ENCODE data around the gene MYO10.
"Not testable (repeated sequence)": the region's sequence is repeated elsewhere in the genome, so short reads cannot be mapped to it uniquely, and the experiment has no call there.

The MYO10 gene

DNA sequence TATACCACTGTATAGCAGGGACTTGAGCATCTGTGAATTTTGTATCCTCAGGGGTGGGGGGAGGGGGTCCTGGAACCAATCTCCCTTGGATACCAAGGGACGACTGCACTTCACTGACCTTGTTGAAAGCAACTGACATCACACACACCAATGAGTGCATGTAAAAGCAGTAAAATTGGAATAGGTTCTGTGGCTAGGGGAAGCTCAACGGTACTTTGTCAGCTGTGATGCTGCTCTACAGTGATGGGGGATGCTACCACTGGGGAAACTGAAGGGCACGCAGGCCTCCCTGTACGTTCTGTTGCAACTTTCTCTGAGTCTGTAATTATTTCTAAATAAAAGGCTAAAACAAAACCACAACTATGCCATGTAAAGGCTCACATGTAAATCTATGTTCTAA is 272.2 kb downstream of the MYO10 start:
- DNase-seq, result no peak

DNA sequence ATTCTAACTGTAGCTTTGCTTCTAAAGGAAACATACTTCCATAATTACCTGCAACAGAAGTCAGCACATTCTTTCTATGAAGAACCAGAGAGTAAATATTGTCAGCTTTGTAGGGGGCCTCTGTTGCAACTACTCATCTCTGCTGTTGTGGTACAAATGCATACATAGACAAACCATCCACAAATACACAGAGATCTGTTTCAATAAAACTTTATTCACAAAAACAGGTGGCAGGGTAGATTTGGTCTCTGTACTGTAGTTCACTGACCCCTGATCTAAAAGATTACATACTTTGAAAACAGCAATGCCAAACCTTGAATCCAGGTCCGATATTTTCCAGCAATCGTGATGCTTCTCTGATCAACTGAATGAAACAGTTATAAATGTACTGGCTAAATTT is 274.4 kb downstream of the MYO10 start:
- no peak for DNase-seq

DNA sequence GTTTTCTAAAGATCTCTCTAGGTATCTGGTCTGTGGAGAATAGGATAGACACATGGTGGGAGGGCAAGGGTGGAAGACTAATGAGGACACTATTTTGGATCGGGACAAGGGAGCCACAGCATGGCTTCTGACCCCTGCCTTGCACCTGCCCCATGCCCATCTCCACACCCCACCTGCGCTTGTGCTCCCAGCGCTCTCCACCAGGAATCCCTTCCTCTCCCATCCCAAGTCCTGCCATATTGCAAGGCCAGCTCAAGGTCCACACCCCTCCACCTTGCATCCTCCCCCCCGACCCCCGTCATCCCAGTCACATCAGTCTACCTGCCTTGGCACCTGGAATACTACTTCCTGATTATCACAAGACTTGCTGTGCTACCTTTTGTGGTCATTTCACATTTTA is 275.1 kb downstream of the MYO10 start:
- no peak for DNase-seq

DNA sequence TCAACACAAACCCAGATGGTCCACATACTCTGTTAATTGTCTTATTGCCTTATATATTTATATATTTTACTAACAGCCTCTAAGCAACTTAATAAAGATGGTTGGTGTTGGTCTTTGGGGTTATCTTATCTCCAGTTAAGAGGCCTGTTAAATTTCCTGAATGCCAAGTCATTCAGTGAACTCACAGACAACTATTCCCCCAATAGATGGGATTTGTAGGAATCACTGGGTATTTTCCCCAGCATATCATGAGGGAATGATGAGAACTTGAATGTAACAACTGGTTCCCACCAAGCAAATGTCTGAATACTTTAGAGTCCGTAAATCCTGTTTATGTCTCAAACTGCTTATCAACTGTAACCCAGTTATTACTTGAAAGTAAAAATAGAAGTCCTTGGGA is 276.6 kb downstream of the MYO10 start:
- DNase-seq, result no peak

DNA sequence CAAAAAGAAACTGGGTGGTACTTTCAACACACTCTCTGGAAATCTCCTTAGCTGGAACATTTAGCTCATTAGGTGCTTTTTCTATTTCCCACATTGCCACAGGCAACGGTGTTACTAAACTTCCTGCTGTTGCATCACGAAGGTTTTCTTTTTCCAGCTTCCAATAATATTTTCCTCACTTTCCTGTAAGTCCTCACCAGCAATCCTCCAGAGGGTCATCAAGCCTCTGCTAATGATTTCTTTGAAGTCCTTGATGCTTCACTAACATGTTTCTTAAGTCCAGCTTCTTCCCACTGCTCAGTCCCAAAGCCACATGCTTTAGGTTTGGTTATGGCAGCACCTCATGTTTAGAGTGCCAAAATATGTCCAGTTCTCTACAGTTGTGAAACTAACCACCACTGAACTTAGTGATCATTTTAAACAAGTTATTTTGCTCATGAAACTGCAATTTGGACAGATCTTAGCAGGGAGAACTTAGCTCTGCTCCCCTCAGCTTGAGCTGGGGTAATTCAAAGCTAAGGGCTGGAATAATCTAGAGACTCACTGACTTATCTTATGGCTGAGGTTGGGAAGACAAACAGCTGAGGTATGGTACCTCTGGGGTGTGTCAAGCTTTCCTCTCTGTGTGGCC is 279.4 kb downstream of the MYO10 start:
- no peak for DNase-seq

DNA sequence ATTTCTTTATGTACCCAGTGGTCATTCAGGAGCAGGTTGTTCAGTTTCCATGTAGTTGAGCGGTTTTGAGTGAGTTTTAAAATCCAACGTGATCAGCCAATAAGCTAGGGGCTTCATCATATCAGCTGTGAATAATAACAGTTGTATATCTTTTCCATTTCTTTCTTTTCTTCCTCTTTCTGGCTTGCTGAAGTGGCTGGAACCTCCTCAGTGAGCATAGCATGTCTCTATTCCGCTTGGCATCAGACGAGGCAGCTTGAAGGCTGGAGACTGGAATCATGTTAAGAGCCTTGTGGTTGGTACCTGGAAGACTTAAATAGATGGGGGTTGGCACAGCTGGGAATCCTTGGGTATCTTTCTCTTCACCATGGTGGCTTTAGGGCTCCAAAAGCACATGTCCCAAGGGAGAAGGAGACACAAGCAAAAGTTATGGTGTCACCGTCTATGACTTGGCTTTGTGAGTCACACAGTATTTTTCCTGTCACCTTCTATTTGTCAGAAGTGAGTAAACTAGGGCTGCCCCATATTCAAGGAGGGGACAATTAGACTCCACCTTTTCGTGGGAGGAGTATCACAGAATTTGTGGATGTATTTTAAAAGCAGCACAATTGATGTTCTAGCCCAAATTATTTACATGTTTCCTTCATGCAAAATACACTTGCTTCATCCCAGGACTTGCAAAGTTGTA is 281.3 kb downstream of the MYO10 start:
- no peak for DNase-seq

DNA sequence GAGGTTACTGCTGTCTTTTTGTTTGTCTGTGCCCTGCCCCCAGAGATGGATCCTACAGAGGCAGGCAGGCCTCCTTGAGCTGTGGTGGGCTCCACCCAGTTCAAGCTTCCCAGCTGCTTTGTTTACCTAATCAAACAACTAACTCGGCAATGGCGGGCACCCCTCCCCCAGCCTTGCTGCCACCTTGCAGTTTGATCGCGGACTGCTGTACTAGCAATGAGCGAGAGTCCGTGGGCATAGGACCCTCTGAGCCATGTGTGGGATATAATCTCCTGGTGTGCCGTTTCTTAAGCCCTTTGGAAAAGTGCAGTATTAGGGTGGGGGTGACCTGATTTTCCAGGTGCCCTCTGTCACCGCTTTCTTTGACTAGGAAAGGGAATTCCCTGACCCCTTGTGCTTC is 287.3 kb downstream of the MYO10 start:
- DNase-seq, result not testable (repeated sequence)

DNA sequence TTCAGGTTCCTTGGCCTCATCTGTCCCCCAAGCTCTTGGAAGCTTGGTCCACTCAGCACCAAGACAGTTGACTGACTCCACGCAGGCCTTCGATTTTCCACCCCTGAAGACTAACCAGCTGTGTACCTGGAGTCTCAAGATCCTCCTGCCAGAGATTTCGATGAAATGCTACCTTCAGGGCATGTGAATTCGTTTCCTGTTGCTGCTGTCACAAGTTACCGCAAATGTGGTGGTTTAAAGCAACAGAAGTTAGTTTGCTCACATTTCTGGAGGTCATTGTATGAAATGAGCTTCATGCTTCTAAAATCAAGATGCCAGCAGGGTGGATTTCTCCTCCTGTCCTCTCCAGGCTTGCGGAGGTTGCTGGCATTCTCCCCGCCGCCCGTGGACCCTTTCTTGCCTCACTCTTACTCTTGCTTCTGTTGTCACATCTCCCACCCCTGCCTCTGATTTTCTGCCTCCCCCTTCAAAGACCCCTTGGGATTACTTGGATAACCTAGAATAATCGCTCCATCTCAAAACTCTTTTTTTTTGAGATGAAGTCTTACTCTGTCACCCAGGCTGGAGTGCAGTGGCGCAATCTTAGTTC is 291.7 kb downstream of the MYO10 start:
- no peak for DNase-seq

DNA sequence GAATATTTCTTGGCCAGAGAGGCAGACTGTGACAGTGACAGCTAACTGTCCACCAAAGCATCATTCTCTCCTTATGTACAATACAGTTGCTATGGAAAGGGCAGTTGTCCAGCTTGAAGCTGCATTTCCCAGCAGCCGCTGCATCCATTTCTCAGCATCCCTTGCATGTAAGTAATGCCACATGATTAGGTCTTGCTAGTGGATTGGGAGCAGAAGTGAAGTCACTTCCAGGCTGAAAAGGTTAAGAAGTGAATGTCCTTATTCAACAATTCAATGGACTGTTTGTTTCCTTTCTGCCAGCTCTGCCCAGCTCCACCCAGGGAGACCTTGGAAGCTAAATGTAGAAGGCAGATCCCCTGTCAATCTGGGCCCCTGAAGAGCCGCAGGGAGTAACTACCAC is 293.2 kb downstream of the MYO10 start:
- DNase-seq, result no peak

DNA sequence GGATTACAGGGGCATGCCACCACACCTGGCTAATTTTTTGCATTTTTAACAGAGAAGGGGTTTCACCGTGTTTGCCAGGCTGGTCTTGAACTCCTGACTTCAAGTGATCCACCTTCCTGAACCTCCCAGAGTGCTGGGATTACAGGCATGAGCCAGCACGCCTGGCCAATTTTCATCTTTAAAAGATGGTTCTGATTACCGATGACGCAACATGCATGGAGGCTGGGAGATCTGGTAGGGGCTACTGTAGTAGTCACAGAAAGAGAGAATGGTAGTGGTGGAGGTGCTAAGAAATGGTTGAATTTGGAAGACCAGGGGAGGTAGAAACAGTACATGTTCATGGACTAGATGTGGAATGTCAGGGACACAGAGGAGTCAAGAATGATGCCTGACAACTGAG is 296.9 kb downstream of the MYO10 start:
- DNase-seq, result no peak

DNA sequence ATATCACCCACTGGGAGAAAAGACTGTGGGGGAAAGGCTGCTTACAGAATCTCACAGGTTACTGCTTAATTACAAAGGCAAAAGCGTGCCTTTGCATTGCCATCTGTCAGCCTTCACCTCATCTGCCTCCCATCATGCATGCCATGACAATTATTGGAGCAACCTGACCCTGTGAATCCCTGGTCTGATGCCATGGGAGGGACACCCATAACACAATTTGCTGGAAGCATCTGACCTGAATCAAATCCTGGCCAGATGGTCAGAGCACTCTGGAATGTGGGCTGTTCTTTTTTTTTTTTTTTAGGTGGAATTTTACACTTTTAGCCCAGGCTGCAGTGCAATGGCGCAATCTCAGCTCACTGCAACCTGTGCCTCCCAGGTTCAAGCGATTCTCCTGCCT is 307.7 kb downstream of the MYO10 start:
- no peak for DNase-seq

DNA sequence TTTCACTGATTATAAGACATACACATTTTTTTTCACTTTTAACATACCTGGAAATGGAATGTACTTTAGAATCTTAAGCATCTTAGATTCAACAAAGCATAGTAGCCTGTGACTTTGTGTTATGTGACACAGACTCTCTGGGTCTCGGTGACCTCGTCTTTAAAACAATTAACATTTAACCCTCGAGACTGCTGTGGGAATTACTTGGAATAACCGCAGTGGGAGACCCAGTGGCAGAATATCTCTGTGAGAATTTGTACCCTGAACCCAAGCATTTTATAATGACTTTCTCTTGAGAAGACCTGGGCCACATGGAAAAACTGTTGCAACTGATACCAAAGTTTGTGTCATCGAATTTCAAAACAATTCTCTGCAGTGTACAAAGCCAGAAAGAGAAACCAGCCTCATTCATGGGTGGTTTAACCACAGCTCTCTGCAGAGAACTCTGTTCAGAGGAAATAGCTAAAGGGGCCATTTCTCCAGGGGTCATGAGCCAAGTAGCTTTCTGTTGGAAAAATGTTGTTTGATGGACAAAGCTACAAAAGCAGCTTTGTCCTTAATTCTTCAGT is 309.3 kb downstream of the MYO10 start:
- no peak for DNase-seq

DNA sequence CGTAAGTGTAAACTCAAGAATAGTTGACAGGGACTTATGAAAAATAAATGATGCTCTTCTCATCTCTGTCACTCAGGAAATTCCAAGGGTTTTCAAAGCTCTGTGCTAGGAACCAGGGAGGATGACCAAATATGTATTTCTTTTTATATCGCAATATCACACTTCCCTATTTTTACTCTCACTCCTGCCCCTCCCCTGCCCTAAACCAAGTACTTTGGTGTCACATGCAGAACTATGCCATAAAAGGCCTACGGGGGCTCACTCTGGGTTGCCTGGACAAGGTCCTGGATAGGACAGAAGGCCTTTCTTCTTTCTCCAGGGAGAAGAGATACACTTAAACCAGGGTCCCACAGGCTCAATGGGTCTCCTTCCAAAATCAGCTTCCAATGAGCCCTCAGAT is 311.0 kb downstream of the MYO10 start:
- no peak for DNase-seq

DNA sequence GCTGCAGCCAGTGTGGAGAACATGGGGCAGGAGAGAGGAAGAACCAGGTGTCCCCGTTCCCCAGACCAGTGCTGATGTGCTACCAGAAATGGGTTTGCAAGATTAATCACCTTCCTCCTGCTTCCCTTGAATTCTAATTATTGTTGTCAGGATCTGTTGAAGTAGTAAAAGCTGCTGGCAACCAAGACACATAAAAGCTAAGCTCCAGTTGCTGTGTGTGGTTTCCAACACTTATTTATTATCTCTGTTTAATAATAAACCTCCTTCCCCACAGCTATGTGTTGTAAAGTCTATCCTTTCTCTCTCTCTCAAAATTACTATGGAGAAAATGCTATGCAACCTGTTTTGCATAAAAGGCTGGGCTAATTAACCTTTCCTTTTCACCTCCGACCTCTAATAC is 317.0 kb downstream of the MYO10 start:
- DNase-seq, result no peak

DNA sequence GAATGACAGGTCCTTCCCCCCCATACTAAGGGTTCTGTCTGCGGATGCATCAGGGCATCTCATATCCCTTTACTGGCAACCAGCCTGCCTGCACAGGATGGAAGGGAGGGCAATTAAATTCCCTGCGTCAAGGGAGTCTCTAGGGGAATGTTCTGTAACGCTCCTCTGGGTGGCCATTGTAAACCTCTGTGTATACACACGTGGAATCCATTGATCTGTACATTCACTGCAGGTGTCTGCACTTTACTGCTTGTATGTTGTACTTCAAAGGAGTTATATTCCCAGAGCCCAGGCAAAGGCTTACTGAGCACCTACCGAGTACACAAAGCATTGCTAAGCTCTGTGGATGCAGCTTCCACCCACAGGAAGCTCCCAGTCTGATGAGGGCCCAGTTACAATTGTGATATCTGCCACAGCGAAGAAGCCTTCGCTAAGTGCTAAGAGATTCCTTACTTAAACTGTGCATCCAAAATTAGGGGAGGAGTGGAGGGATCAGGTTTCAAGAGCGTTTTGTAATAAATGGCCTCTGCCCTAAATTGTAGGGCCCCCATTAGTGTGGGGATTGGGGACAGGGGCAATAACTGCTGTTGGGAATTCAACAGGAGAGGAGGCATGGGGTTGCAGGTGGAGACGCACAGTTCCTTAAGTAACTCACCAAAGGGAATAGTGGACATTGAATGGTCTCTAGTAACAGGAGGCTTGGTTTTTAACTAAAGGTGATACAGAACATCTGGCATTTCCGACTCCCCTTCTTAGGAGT is 317.8 kb downstream of the MYO10 start:
- DNase-seq, result no peak

DNA sequence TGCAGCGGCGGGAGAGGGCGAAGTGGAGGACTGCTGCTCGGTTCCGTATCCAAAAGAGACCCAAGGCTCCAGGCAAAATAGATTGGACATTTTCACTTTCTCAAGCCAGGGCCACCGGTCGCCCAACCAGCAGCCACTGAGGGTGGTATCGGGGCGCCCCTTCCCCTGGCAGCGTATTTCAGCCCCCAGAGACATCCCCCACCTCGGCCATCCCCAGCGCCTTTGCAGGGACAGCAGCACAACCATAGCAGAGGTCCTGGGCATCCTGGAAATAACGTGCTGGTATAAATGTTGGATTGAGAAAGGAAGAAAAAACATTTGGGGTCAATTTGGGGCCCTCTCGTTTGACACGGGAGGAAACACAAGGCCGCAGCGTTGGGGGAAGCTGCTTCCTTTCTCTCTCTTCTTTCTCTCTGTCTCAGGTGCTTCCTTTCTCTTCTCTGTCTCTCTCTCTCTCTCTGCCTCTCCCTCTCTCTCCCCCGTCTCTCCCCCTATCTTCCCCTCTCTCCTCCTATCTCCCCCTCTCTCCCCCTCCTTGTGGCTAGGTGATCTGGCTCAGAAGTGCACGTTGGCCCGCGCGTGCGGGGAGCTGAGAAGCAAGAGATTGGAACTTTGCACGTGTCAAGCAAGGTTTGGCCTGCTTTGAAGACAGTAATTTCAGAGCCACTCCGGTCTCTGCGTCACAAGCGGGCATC is 318.7 kb downstream of the MYO10 start:
- DNase-seq, result peak; percentile 69

DNA sequence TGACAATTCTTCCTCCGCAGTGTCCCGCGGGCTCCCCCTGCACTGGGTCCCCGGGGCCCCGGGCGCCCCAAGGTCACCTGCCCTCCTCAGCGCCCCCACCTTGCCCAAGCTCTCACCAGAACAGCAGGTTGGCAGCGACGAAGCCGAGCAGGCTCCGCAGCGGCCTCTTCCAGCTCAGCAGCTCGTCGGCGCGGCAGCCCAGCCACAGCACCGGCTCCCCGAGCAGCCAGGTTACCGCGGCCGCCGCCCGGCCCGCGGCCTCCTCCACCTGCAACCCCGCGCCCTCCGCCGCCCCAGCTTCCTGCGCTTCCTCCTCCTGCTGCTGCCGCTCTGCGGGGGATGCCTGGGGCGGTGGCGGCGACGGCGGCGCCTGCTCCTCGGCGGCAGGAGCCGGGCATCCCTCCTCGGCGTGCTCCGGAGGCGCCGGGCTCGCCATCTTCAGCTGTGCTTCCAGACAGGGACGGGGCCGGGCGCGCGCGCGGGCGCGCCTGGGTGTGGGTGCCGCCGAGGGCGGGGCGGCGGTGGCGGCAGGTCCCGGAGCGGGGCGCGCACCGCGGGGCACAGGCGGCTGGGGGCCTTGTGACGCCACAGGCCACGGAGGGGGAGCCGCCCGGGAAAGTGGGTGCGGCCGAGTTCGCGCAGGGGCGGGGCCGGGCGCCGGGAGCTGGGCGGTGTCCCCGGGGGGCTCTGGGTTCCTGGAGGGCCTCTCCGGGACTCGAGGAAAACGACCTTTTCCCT is 319.4 kb downstream of the MYO10 start, which contains the start of gene RETREG1:
Gene RETREG1 (minus strand): TSS at position 462 of the 738 bp plus-strand sequence. CDS start 26 bp downstream, at position 436.
- peak; percentile 90 for DNase-seq

DNA sequence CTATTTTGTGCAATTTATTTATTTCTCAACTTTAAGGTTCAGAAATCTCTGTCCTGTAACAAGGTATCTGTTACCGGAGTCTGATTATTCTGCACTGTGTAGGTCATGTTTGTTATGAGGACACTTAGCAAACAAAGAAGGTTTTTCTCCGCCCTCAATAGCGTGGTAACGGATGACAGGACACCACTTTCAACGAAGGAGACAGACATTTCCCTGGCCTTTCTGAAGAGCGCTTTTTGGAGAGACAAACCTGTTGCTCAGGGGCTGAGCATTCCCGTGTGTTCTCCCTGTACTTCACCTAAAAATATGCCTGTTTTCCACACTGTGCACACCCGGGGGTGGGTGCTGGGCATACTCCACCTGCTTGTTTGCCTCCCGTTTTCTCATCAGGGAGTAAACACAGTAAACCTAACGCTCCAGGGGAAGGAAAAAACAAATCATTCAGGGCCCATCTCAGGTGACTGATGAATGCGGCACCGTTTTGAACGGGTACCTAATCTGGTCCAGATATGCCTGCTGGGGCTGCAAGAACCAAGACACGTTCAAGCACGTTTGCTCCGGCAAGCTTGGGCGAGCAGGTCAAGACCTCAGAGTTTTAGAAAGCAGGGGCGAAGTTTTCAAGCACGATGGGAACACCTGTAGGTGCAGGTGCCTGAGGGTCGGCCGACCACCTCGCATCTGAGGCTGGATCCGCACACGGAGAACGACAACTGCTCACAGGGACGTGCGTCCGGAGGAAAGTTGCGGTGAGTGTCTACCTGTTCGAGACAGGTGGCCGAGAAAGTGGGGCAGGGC is 320.1 kb downstream of the MYO10 start:
- DNase-seq, result no peak

DNA sequence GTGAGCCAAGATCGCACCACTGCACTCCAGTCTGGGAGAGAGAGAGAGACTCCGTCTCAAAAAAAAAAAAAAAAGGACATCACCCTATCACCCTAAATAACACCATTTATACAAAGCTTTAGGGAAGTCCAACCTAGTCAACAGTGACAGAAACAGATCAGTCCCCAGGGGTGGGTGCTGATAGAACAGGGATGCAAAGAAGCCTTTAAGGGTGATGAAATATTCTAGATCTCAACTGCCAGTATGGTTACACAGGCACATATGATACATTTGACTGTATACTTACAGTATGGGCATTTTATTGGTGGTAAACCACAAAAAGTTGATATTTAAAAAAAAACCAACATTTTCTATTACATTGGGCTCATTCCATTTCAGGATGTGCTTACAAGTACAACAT is 324.1 kb downstream of the MYO10 start:
- no peak for DNase-seq
